GM21529 (cell line): Measurements from ENCODE around the gene UGT2B7.
"Not testable (repeated sequence)": the region's sequence is repeated elsewhere in the genome, so short reads cannot be mapped to it uniquely, and the experiment has no call there.

ENCODE experiments used
- ATAC-seq: cut with Tn5 transposase; IDR thresholded peaks from one replicate; pipeline ENCODE4 v1.9.1; 2021; ENCODE audit not compliant: unreplicated experiment

Gene UGT2B7

GRCh38 chr4:69096111-69096656 lies at the start of gene UGT2B7:
Gene UGT2B7 (plus strand): TSS chr4:69096474. CDS start chr4:69096521, 47 bp downstream.
- no peak for ATAC-seq

DNA sequence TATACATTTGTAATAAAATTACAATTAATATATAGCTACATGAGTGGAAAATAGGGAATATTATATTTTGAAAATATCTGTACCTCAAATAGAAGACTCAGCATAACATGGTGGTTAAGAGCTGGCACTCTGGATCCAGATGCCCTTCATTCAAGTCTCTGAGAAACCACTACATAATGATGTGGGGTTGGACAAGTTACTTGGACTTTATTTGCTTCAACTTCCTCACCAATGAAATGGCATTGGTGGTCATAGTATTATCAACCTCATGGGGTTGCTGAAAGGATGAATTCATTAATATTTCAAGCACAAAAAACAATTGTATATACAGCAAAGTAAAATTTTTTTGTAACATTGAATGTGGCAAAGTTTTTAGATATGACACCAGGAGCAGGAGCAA lies 46.4 kb upstream of the UGT2B7 start:
- no peak for ATAC-seq

- not testable (repeated sequence) for ATAC-seq
These were observed 45.3 kb upstream of the UGT2B7 start for GRCh38 chr4:69050853-69051575.

DNA sequence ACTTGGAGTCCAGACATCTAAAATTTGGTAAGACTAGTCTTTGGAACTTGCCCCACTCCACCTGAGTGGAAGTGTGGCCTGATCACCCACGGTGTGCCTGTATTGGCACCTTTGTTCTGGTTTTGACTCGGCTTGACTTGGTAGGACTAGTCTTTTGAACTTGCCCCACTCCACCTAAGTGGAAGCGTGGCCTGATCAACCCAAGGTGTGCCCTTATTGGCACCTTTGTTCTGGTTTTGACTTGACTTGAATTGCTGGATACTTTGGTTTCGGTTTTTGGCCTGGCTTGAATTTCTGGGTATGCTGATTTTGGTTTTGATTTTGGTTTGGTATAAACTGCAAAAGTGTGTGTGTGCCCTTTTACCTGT lies 44.7 kb upstream of the UGT2B7 start:
- ATAC-seq, result no peak

DNA sequence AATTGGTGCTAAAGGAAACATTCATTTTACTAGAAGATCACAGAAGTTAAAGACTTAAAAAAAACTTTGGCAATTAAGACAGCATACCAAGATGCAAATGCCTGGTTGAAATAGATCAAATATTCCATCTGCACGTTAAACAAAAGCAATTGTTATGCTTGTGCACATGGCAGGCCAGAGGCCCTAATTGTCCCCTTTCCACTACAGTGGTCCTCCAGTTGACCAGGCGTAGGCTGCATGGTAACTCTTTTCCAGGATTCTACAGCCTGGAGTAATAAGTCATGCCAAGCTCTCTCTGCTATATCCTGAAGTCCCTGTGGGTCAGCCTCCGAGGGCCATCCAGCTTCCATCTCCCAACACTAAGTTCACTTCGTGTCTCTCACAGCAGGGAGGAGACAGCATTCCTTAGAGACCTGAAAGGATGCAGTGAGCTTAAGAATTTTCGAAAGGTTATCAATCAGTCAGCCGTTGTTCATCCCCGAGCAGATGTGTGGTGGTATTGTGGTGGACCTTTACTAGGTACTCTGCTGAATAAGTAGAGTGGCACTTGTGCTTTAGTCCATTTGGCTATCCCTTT lies 42.9 kb upstream of the UGT2B7 start:
- ATAC-seq, result not testable (repeated sequence)

DNA sequence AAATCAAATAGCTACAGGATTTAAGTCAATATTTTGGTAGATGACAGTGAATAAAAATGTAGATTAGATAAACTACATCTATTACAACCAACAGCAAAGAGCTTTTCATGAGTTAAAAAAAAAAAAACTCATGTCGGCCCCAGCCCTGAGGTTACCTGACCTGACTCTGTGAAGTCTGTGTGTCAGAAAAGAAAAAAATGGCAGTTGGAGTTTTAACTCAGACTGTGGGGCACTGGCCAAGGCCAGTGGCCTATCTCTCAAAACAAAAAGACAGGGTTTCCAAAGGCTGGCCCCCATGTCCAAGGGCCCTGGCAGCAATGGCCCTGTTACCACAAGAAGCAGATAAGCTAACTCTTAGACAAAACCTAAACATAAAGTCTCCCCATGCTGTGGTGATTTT lies 42.2 kb upstream of the UGT2B7 start:
- not testable (repeated sequence) for ATAC-seq

DNA sequence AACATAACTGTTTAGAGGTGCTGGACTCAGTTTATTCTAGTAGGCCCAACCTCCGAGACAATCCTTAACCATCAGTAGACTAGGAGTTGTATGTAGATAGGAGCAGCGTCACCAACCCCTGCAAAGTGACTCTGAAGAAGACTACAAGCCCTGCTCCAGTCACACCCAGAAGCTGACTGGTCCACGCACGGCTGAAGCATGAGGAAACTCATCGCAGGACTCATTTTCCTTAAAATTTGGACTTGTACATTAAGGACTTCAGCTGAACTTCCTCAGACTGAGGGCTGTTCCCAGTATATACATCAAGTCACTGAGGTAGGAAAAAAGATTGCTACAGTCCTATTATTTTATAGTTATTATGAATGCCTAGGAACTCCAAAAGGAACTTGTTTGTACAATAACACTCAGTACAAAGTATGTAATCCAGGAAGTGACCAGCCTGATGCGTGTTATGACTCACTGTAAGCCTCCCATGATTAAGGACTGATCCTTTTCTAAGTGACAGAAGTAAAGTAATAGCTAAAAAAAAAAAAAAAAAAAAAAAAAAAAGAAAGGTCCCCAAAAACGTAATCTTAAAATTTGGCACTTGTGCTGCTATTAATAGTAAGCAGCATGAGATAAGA lies 41.6 kb upstream of the UGT2B7 start:
- no peak for ATAC-seq

DNA sequence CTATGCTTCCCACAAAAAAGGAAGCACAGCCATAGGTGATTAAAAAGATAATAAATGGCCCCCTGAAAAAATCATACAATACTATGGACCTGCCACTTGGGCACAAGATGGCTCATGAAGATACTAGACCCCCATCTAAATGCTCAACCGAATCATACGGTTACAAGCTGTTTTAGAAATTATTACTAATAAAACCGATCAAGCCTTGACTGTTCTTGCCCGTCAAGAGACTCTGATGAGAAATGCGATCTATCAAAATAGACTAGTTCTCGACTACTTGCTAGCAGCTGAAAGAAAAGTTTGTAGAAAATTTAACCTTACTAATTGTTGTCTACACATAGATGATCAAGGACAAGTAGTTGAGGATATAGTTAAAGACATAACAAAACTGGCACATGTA lies 40.1 kb upstream of the UGT2B7 start:
- no peak for ATAC-seq

DNA sequence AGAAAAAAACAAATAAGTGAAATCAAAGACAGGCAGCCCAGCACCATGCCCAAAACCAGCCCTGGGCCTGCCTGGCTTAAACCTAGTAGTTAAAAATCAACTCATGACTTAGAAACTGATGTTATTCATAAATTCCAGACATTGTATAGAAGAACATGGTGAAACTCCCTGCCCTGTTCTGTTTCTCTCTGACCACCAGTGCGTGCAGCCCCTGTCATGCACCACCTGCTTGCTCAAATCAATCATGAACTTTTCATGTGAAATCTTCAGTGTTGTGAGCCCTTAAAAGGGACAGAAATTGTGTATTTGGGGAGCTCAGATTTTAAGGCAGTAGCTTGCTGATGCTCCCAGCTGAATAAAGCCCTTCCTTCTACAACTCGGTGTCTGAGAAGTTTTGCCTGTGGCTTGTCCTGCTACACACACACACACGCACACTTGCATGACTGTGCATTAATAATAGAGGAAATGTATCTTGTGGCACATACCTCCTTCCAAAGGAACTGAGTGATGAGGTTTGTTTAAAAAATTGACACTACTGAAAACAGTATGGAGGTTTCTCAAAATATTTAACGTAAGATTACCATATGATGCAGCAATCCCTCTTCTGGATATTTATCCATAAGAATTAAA lies 39.2 kb upstream of the UGT2B7 start:
- ATAC-seq, result no peak

DNA sequence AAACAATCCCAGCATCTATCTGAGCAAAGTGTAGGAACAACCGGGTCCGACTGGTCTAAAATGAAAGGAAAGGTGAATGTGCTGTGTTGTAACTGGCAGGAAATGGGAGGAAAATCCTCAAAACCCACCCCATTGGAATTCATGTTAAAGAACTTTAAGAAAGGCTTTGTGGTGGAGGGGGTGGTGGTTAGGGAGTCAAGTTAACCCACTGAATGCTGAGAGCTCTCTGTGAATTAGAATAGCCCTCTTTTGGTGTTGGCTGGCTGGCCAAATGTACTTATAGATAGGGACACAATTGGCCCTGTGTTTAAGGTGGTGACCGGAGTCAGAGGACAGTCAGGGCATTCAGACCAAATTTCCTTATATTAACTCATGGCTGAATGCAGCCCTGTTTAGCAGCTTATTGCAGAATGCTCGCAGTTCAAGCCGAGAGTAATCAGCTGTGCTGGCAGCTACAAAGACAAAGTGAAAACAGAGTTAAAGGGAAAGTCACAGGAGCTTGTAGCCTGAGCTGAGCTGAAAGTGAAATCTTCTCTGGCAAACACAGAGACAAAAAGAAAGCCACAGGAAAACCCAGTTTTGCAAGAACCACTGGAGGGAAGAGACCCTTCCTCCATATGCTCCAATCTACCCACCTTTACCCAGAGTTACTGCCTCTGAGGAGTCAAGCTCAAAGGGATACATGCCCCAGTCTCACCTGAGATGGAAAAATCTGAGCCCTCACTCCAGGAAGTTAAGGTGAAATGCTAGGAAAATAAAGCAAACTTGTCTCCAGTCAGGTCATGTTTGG lies 38.5 kb upstream of the UGT2B7 start:
- ATAC-seq, result peak; percentile 65

GRCh38 chr4:69058410-69059059 lies 37.7 kb upstream of the UGT2B7 start:
- no peak for ATAC-seq

DNA sequence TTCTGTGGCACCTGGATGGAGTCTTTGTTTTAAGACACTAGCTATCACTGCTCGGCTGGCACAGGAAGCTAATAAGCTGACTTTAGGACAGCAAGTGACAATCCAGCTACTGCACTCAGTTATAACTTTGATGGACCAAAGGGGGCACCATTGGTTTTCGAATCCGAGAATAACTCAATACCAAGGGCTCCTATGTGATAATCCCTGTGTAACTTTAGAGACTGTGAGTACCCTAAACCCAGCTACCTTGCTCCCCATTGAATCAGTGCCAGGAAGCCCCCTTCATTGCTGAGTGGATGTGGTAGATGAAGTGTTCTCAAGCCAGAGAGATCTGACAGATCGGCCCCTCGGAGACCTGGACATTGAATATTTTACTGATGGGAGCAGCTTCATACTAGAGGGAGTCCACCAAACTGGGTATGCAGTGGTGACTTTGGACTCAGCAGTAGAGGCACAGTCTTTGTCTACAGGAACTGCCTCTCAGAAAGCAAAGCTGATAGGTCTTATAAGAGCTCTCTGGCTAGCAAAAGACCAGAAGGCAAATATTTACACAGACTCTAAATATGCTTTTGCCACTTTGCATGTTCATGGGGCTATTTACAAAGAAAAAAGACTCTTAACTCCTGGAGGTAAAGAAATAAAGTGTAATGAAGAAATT lies 35.5 kb upstream of the UGT2B7 start:
- no peak for ATAC-seq

GRCh38 chr4:69064391-69064790 lies 31.9 kb upstream of the UGT2B7 start:
- no peak for ATAC-seq

GRCh38 chr4:69066945-69067344 lies 29.3 kb upstream of the UGT2B7 start:
- no peak for ATAC-seq

DNA sequence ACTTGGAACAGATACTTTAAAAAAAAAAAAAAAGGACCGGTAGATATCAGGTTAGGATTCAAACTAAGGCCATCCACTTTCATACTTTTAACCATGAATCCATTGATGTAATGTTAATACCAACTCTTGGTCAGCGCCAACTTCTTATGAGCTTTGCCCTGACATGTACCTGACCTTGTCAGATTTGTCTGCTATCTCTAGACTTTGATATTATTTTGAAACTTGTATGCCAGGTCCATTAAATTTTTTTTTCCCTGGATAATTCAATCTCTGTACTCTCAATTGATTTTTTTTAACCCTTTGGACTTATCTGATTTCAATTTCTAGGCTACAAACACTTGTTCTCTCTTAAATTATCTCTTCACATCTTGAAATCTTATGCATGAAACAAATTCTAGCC lies 27.2 kb upstream of the UGT2B7 start:
- ATAC-seq, result no peak

DNA sequence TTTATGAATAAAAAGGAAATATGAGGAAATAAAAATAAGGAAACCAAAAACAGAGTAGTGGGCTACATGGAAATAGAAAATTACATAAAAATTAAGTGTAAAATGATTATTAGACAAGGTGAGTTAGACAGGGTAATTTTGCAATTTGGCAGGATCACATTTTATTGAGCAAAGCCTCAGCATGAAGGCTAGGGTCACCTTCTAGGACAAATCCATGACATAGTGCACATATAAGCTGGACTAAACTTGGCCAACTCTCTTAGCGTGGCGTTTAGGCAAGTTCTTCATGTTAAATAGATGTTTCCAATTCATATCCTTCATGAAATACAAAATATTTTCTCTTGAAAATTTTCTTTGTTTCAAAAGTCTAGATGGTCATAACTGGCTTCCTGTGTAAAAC lies 25.7 kb upstream of the UGT2B7 start:
- ATAC-seq, result no peak

DNA sequence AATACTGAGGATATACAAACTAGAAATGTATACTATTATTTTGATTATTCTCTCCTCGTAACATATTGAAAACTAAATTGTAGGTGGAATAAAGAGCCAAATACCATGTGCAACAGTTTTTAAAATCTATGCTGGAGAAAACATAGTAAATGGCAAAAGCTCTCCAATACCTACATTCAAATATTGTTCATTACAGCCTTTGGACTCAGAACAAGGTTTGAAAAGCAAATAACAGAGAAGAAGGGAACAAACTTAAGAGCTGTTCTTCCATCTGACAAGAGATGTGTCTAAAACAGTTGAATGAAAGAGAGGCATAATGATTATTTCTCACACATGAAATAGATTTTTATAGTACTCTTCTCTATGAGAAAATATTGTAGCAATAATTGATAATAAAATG lies 25.0 kb upstream of the UGT2B7 start:
- no peak for ATAC-seq

- ATAC-seq, result no peak
These were observed 22.9 kb upstream of the UGT2B7 start for GRCh38 chr4:69073375-69073774.

DNA sequence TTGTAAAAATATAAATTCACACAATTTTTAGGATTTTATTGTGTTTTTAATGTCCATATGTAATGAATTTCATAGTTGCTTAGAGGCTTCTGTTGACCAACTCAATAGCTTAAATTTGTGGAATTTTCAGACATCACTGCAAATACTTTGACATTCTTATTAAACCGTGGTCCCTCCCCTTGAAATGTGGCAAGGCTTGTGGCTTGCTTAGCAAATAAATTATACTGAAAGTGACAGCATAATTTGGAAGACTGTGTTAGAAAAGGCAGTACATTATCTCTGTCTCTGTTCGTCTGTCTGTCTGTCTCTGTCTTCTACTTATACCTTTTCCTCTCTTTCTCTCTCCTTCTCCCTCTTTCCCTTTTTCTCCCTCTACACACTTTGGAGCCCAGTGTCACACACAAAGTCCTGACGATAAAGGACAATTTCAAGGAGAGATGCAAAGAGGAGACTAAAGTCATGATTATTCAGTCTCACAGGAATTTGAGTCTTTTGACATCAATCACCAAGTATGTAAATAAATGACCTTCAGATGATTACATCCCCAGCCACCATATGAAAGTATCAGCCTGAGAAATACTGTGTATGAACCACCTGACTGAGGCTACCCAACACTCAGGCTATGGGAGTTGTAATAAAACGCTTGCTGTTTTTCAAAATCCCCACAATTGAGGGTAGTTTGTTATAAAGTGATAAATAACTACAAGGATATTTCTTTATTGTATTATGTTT lies 21.0 kb upstream of the UGT2B7 start:
- no peak for ATAC-seq
